Astrocyte of the cerebellum (primary cell): ENCODE measurements around the gene COL8A2.

Source experiments
- DNase-seq: peaks from one replicate; pipeline ENCODE4 v3.0.0-alpha.2; 2011; ENCODE audit warnings: low read depth
- H3K4me3 ChIP-seq: 2 replicates; pipeline ENCODE4 v1.5.1; 2011; ENCODE audit warnings: mild to moderate bottlenecking, low read depth, low read length, moderate library complexity
- in situ Hi-C: cut with HindIII; loops from 2 replicates; pipeline ENCODE4 v1.10.0; 2017; ENCODE audit warnings: low sequenced_read_pairs
- TF ChIP-seq, protein P1 (sequence below): IDR thresholded peaks from 2 replicates; pipeline ENCODE4 v1.5.1; 2012; ENCODE audit warnings: low read length, low read depth, moderate library complexity, mild to moderate bottlenecking; ENCODE audit errors: missing control alignments

Gene COL8A2

DNA sequence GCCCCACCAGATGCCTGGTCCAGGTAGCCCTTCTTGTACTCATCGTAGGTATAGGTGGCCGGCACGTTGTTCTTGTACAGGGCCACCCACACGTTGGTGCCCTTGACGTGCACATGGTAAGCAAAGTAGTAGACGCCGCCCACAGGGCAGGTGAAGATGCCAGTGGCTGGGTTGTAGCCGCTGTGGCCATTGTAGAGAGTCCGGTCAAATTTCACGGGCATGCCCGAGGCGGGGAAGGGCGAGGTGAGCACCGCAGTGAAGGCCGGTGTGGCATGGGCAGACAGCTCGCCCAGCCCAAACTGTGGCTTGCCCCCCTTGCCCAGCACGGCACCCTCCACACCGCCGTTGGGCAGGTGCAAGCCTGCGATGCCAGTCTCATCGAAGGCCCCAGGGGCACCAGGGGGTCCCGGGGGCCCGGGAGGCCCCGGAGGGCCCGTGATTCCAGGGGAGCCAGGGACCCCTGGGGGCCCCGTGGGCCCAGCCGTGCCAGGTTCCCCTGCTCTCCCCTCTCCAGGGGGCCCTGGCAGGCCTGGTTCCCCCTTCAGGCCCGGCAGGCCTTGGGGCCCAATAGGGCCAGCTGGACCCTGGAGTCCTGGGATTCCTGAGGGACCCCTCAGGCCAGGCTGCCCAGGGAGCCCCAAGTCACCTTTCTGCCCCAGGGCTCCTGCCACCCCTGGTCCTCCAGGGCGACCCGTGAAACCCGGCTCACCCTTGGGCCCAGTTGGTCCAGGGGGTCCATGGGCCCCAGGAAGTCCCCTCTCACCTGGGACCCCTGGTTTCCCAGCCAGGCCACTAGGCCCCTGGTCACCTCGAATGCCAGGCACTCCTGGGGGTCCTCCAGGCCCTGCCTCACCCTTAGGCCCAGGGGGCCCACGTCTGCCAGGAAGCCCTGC is 27.1 kb downstream of the COL8A2 start:
- in situ Hi-C loops = no loop called here
- no peak for DNase-seq
- no peak overlapping the region for H3K4me3 ChIP-seq
- TF ChIP-seq, protein P1, sequence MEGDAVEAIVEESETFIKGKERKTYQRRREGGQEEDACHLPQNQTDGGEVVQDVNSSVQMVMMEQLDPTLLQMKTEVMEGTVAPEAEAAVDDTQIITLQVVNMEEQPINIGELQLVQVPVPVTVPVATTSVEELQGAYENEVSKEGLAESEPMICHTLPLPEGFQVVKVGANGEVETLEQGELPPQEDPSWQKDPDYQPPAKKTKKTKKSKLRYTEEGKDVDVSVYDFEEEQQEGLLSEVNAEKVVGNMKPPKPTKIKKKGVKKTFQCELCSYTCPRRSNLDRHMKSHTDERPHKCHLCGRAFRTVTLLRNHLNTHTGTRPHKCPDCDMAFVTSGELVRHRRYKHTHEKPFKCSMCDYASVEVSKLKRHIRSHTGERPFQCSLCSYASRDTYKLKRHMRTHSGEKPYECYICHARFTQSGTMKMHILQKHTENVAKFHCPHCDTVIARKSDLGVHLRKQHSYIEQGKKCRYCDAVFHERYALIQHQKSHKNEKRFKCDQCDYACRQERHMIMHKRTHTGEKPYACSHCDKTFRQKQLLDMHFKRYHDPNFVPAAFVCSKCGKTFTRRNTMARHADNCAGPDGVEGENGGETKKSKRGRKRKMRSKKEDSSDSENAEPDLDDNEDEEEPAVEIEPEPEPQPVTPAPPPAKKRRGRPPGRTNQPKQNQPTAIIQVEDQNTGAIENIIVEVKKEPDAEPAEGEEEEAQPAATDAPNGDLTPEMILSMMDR = no peak

DNA sequence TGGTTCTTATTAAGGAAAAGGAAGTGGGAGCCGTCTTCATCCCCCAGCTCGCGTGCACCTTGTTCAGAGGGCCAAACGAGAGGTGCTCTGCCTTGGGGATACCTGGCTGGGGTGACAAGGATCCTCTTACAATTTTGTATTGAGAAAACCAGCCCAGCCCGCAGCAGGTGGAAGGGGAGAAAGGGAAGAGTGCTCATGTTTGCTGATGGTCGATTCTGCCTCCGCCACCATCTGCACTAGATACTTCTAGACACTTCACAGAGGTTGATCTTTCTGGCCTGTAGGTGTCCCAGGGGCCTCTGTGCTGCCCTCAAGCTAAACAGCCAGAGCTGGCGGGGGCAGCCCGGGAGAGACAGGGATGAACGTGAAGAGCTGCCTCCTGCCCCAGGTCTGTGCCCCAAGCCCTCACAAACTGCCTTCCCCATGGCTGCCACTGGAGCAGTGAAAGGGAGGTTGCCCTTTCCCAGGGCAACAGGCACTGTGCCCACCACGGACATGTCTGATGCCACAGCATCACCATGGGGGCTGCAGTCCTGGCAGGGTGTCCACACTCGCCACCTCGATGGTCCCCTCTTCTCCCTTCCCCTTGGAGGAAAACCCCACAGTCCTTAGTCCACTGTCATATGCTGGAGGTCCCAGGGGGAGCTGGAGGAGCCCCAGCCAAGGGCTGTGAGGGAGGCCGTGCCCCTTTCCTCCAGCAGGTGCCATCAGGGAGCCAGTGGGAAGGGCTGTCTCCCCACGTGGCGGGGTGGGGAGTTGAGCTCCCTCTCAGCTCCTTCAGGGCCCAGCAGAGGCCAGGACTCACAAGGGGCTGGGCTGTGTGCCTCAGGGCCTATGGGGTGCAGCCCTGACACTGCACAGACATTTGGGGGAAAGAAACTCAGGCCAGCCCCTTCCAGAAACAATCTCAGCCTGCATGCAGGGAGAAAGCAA is 28.3 kb downstream of the COL8A2 start:
- TF ChIP-seq, protein P1 = peak; percentile 33
- in situ Hi-C loops = no loop called here
- no peak overlapping the region for H3K4me3 ChIP-seq
- DNase-seq = no peak

DNA sequence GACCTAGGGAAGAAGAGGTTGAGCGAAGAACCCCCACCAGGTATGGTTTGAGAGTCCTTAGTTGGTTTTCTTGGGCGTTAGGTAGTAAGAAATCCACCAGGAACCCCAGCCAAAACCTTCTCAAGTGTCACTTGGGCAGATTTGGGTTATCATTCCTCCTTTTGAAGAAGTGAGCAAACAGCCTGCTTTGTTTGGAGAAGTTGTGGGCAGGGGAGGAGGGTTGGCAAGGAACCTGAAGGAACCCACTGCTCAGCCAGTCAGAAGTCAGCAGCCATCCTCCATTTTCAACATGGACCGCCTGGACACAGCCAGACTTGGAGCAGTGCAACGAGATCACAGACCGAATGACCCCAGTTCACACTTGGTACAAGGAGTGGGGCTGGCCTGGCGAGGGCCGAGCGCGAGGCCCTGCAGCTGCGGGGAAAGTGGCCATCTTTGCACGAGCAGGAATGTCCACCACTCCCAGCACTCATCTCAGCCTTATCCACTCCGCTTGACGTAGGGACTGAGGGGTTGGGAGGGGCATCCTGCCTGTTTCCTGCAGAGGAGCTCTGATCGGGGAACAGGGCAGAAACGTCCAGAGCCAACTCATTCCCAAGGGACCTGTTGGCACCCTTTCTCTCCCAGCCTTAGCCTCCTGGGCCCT is 29.1 kb downstream of the COL8A2 start:
- H3K4me3 ChIP-seq = no peak overlapping the region
- TF ChIP-seq, protein P1 = no peak
- DNase-seq = no peak
- in situ Hi-C loops = no loop called here

DNA sequence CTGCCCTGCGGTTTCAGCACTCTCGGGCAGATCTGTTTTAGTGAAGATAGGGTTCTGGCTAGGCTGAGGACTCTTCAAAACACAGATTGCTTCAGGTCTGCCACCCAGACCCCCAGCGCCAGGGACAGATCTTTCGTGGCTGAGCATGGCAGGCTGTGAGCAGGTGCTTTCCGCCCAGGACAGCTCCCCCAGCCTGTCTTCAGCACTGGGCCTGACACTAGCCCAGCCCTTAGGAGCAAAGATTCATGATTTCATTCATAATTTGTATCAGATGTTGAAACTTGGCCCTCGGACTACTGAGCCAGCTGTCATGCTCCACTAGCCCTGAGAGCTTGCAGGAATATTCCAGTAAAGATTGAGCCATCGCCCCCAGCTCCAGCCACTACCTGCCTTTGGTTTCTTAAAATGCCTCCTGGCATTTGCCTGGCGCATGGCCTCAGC is 30.4 kb downstream of the COL8A2 start:
- no peak overlapping the region for H3K4me3 ChIP-seq
- TF ChIP-seq, protein P1 = no peak
- no peak for DNase-seq
- in situ Hi-C loops = no loop called here

DNA sequence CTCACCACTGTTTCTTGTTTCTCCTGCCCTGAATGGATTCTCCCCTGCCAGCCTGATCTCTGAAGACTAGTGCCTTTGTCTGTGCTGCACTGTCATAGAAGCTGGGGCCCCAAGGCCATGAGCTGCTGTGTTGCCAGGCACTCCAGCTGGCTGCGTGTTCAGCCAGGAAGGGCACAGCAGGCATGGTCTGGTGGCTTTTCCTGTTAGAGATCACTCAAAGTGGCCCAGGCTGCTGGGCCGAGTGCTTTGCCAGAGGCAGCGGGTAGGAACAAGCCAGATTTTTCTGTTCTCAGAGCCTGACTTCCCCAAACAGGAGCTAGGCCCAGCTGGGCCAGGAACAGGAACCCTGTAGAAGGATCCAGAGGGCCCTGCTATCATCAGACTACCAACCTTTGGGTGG is 31.1 kb downstream of the COL8A2 start:
- DNase-seq = no peak
- in situ Hi-C loops = no loop called here
- TF ChIP-seq, protein P1 = no peak
- no peak overlapping the region for H3K4me3 ChIP-seq

DNA sequence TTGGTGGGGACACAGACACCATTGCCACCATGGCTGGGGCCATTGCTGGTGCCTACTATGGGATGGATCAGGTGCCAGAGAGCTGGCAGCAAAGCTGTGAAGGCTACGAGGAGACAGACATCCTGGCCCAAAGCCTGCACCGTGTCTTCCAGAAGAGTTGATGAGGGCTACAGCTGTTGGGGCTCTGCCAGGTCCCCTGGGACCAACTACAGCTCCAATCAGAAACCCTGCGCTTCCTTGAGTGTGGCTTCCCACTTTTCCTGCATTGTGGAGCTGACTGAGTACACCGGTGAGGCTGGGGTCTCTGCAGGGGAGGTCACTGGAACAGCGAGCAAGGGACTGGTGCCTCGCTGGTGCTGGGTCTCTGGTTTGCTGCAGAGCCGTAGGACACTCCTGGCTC is 31.8 kb downstream of the COL8A2 start:
- DNase-seq = no peak
- in situ Hi-C loops = no loop called here
- TF ChIP-seq, protein P1 = no peak
- no peak overlapping the region for H3K4me3 ChIP-seq
